ENCODE measurements around the gene ELF5.
A peak's percentile ranks its signal among the peaks of the same experiment; 100 is the strongest.

Gene ELF5

DNA sequence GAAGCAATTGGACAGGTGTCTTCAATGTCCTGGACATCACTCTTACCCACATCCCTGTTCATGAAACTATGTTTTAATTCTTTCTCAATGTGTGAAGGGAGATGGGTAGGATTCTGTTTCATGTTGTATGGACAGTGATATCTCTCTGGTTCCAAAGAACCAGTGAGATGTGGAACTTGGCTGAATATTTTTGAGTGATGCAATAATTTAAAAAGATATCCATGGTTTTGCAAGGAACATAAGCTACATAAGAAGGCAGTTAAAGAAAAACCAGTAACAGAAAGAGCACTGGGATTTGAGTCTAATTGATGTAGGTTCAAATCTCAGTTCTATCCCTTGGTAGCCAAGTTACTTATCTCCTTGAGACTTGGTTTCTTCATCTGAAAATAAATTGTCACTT lies 7.7 kb upstream of the ELF5 start:
- no peak for DNase-seq

GRCh38 chr11:34519595-34520235 lies 6.1 kb upstream of the ELF5 start:
- DNase-seq, result no peak

GRCh38 chr11:34516247-34517040 lies 2.9 kb upstream of the ELF5 start:
- DNase-seq, result no peak

- no peak for DNase-seq
Observed at GRCh38 chr11:34514597-34514996, 1.0 kb upstream of the ELF5 start.

DNA sequence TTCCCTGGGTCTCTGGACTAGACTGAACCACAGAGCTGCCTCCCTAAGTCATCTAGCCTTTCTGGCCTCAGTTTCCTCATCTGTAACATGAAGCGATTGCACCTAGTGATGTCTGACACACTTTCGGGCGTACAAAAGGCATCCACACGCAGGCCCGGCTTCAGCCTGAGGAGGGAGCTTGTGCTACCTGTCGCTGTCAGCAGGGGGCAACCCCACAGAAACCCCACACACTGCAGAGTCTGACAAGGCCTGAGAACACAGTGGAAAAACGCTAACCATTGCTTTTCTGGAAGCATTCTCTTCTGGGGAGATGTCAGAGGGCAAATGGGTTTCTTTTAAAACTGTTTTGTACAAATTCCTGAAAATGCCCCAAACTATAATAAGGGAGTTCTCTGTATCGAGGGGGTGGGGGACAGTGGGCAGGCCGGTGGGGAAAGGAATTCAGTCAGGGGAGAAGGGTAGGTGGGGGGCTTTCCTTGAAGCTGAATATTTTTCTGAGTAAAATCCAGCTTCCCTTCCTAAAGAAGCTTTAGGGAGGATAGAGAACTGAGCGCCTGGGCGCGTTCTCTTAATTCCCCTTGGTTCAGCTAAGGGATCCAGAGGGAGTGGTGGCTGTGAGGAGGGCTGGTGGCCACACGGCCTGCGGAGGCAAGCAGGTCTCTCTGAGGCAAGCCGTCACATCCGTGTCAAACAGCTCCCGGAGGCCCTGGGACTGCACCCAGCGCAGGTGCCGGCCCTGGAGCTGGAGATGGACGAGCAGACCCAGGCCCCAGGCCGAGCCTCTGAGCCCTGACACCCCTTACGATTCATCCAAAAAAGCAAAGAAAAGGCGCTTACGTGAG lies 533 bp downstream of the ELF5 start:
- DNase-seq, result peak; percentile 30

GRCh38 chr11:34510673-34511072 lies 2.9 kb downstream of the ELF5 start:
- DNase-seq, result no peak

GRCh38 chr11:34510218-34510617 lies 3.4 kb downstream of the ELF5 start:
- no peak for DNase-seq

DNA sequence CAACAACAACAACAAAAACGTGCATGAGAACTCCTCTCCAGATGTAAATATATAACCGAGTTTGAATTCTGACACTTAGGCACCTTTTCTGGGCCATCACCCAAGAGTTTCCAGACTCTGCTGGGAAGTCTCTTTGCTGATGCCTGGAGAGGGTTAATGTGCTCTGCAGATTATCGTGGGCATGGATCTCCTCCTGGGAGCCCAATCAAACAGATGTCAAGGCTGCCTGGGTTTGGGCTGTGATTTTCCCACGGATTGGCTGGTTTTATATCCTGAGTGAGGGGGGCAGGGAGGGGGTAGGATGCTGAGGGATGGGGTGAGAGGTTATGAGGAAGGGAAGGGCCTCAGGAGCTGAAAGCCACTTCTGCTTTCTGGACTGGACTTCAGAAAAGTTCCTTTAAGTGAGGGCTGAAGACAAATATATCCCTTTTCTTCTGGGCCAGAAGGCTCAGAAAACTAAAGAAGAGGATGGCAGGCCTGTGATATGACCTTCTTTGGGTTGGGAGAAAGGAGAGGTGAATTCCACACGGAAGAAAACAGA lies 4.2 kb downstream of the ELF5 start:
- DNase-seq, result no peak

DNA sequence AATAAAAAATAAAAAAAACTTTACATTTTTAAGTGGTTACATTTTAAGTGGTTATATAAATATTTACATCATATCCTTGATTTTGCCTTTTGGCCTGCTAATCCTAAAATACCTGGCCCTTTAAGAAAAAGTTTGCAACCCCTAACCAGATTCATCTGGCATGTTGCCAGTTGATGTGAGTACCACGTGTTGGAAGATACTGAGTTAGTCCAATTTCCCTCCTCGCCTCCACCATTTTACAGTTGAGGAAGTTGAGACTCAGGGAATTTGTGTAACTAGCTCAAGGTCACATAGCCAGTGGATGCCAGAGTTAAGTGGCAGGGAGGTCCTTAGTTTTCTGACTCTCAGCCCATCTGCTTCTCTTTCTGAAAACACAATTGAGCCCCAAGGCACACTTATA lies 5.1 kb downstream of the ELF5 start:
- DNase-seq, result no peak

DNA sequence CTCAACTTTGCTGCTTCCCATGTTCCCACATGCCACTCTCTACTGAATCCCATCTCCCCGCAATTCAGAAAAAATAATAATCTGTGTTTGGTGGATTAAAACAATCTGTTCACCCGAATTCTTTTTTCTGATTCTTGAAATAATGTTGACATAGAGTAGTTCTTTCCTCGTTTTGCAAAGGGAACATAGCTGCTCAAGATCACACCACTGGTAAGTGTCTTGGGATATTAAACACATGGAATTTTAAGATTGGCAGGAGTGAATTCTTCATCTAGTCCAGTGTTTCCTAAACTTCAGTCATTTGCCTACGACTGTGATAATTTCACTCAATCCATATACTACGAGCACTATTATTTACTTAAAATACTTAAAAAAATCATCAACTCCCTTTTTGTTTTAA lies 6.0 kb downstream of the ELF5 start:
- no peak for DNase-seq

- no peak for DNase-seq
Observed at GRCh38 chr11:34507156-34507555, 6.4 kb downstream of the ELF5 start.

GRCh38 chr11:34505874-34506273 lies 7.7 kb downstream of the ELF5 start:
- no peak for DNase-seq

- DNase-seq, result no peak
Observed at GRCh38 chr11:34502949-34503348, 10.6 kb downstream of the ELF5 start.

DNA sequence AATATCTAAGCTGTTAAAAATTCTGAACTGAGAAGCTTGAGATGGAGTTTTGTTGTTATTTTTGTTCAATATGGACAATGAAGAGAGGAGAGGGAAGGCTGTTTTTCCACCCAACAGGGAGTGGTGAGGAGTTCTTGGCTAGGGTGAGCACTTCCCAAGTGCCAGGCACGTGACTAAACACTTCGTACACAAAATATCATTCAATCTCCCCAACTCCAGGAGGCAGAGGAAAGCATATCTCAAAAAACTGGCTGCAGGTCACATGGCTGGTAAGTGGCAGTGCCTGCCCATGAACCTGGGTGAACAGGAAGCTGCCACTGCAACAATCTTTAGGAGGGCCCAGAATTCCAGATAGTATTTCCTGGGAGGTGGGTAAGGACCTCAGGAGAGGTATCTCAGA lies 11.6 kb downstream of the ELF5 start:
- DNase-seq, result no peak

- no peak for DNase-seq
Observed at GRCh38 chr11:34501500-34501899, 12.1 kb downstream of the ELF5 start.

DNA sequence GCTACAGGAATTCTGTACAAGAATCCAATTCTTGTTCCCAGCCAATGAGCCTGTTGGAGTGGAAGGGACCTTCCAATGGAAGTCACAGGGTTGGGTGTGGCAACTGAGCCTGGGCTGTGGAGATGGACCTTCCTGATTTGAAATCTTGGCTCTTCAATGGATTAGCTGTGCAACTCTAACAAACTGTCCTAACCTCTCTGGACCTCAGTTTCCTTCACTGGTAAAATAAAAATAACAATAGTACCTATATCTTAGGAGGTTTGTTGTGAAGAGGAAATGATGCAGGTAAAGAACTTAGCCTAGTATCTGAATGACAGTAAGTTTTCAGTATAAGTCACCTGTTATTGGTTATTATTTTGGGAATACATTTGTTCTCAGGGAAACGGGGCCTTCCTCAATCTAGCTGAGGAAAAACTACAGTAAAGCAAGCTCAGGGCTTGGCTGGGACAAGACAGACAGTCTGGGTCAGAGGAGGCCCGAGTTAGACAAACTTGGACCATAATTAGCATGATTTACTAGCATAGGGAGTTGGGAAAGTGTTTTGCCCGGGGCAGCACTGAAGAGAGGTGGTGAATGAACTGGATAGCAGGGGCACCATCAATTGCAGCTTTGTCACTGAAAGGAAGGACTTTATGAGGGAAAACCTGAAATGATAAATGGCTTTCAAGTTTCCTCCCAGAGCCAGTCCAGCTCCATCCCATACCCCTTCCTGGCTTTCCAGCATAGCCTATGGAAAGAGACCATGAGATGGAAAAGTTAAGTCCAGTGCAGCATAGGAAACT lies 13.7 kb downstream of the ELF5 start:
- no peak for DNase-seq

- no peak for DNase-seq
Observed at GRCh38 chr11:34495724-34496377, 17.7 kb downstream of the ELF5 start.

DNA sequence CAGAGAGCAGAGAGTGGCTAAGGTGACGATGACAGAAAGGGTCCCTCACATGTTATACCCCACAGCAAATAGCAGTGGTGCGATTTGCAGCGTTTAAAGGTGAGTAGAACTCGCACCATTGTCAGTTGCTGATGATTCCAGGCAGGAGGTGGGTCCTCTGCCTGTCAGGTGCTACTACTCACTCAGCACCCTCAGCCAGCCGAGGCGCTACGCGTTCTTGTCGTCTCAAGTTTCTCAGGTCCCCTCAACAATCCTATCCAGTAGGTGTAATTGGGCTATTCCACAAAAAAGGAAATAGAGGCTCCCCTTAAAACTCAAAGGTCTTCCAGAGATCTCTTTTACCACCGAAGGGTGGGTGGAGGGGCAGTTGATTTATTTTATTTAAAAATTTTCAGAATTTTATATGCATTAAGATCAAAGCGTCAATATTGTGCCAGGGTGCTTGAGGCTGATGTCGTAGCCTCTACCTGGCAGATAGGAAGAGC lies 18.3 kb downstream of the ELF5 start:
- DNase-seq, result no peak

DNA sequence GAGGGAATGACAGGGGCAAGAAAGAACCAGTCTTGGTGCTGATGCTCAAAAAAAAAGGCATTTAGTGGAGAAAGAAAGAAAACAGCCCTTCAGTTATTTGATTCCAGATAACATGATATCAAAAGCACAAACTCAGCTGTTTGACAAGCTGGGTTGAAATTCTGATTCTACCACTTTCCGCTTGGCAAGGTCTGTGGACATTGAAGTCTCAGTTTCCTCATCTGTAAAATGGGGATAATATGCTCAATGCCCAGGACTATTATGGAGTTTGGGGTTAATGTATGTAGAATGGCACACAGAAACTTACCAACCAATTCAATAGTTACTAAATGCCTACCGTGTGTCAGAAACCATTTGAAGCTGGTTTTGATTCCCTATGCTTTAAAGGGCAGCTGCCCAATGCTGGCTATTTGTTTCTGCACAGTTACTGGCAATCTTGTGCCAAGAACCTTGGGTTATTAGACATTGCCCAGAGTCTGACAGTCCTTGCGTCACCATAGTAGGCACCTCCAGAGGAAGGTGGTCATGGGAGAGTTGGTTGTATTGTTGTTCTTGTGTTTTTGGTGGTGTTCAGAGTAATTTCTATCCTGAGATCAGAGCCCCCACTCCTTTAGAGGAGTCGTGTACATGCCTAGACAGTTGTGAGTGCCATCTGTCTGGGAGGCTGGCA lies 19.5 kb downstream of the ELF5 start:
- no peak for DNase-seq

DNA sequence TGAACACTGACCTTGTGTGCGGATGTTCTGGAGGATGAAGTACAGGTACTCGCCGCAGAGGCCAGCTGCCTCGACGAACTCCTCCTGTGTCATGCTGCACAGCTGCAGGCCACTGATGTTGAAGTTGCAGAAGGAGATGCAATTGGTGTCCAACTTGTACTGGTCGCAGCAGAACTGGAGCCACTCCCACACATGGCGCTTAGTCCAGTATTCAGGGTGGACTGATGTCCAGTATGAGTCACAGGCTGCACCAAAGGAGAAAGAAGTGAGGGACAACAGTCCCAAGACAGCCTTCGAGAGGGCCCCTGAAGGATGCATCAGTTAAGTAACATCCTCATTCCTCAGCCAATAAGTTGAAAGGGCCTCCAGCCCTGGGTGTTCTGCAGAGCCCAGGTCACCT lies 20.1 kb downstream of the ELF5 start:
- no peak for DNase-seq

DNA sequence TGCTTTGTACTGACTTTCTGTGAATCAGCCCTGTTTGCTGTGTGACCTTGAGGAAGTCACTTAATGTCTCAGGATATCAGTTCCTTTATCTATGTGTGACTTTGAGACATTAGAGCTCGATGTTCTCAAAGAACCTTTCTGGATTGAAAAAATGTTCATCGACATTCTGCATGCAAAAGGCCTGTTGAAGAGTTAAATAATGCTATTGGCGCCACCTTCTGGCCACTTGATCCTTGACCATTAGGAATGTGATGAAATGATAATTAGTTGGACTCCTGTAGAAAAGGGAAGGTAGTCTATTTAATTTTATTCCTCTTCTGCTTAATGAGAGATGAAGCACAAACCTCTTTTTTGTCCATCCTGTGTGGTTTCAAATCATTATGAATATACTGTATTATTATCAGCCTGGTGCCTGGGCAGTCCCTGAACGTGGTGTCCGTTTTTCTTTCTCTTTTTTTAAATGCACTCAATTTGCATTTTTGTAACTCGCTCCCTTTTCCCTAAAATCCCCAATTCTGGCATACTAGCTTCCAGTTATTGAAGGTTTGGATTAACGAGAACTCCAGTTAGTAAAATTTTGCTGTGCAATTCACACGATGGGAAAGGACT lies 20.7 kb downstream of the ELF5 start:
- DNase-seq, result peak; percentile 31

Data from CD4-positive, alpha-beta T cell treated with Interleukin-15 for 1 hour (primary cell).